Hepatocyte (in vitro differentiated cells): ENCODE measurements around the gene GRAP2.

Source experiments
- CTCF ChIP-seq: fragments of 200-600 bp; sonication (generic); IDR thresholded peaks from 2 replicates; pipeline ENCODE4 v1.5.1; 2016; ENCODE audit warnings: antibody characterized with exemption, mild to moderate bottlenecking; ENCODE audit not compliant: poor library complexity
- EZH2 ChIP-seq: fragments of 200-600 bp; sonication (generic); IDR thresholded peaks from 2 replicates; pipeline ENCODE4 v1.6.1; 2016; ENCODE audit warnings: antibody characterized with exemption, mild to moderate bottlenecking, borderline replicate concordance
- EZH2phosphoT487 ChIP-seq: fragments of 200-600 bp; sonication (generic); IDR thresholded peaks from one replicate; pipeline ENCODE4 v1.6.1; 2018; ENCODE audit warnings: antibody characterized with exemption, mild to moderate bottlenecking, low read depth, moderate library complexity; ENCODE audit not compliant: unreplicated experiment, severe bottlenecking

- TF ChIP-seq CTCF (no peak), EZH2 (no peak), EZH2phosphoT487 (no peak)
Measured at GRCh38 chr22:39905687-39906086, 4.8 kb downstream of the GRAP2 start.
